Effector memory CD4-positive, alpha-beta T cell (primary cell): ENCODE data around the gene LDLRAD3.

Experiments used
- DNase-seq, 3 donors: peaks; one replicate each; pipeline ENCODE4 v3.0.0-alpha.2; 2020
- H3K27ac ChIP-seq: 2 replicates; pipeline ENCODE4 v1.7.0; 2013; ENCODE audit warnings: mild to moderate bottlenecking, low read length, moderate library complexity; ENCODE audit not compliant: insufficient read depth, poor library complexity, severe bottlenecking
- H3K27me3 ChIP-seq: replicated peaks from 2 replicates; pipeline ENCODE4 v1.7.0; 2013; ENCODE audit warnings: mild to moderate bottlenecking, low read length; ENCODE audit not compliant: insufficient read depth, control insufficient read depth, poor library complexity, severe bottlenecking
- H3K36me3 ChIP-seq: 2 replicates; pipeline ENCODE4 v1.7.0; 2013; ENCODE audit warnings: mild to moderate bottlenecking, low read length, moderate library complexity; ENCODE audit not compliant: control insufficient read depth, insufficient read depth
- H3K4me1 ChIP-seq: 2 replicates; pipeline ENCODE4 v1.7.0; 2013; ENCODE audit warnings: low read length, mild to moderate bottlenecking; ENCODE audit not compliant: control insufficient read depth, insufficient read depth, poor library complexity, severe bottlenecking
- H3K4me3 ChIP-seq: 2 replicates; pipeline ENCODE4 v1.7.0; 2013; ENCODE audit warnings: low read length, low read depth, mild to moderate bottlenecking; ENCODE audit not compliant: insufficient read depth, poor library complexity, severe bottlenecking
- H3K9me3 ChIP-seq: 2 replicates; pipeline ENCODE4 v1.7.0; 2013; ENCODE audit warnings: mild to moderate bottlenecking, low read length, moderate library complexity; ENCODE audit not compliant: control insufficient read depth

Gene LDLRAD3

DNA sequence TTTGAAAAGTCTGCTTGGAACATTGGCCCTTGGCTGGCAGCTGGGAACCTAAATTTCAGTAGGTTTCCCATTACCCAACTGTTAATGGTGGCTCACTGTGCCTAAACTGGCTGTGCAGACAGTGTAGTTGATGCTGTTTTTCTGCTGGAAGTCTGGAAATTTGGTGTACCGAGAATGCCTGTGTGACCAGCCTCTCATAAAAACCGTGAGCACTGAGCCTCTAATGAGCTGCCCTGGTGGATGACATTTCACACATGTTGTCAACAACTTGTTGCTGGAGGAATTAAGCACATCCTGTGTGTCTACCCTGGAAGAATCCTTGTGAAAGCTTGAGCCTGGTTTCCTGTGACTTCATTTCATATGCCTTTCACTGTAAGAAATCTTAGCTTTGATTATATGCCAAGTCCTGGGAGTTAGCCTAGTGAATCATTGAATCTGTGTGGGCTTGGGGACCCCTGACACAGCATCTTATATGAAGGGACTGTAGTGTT is 131.1 kb downstream of the LDLRAD3 start:
- H3K27me3 ChIP-seq = no peaks in the 10 kb centered on the region
- no peaks in the 10 kb centered on the region for H3K9me3 ChIP-seq
- no peaks in the 10 kb centered on the region for H3K36me3 ChIP-seq
- DNase-seq = no peak
- no peak overlapping the region for H3K4me3 ChIP-seq
- no peak overlapping the region for H3K27ac ChIP-seq
- no peaks in the 10 kb centered on the region for H3K4me1 ChIP-seq

GRCh38 chr11:36077368-36077767 is 133.5 kb downstream of the LDLRAD3 start:
- Histone ChIP-seq H3K36me3 (no peaks in the 10 kb centered on the region), H3K9me3 (no peaks in the 10 kb centered on the region), H3K4me1 (no peaks in the 10 kb centered on the region), H3K27me3 (no peaks in the 10 kb centered on the region), H3K27ac (no peak overlapping the region), H3K4me3 (no peak overlapping the region)
- no peak for DNase-seq

GRCh38 chr11:36077886-36078685 is 134.2 kb downstream of the LDLRAD3 start:
- no peak overlapping the region for H3K4me3 ChIP-seq
- no peaks in the 10 kb centered on the region for H3K9me3 ChIP-seq
- H3K36me3 ChIP-seq = no peaks in the 10 kb centered on the region
- no peaks in the 10 kb centered on the region for H3K4me1 ChIP-seq
- DNase-seq = no peak
- H3K27me3 ChIP-seq = no peaks in the 10 kb centered on the region
- no peak overlapping the region for H3K27ac ChIP-seq

DNA sequence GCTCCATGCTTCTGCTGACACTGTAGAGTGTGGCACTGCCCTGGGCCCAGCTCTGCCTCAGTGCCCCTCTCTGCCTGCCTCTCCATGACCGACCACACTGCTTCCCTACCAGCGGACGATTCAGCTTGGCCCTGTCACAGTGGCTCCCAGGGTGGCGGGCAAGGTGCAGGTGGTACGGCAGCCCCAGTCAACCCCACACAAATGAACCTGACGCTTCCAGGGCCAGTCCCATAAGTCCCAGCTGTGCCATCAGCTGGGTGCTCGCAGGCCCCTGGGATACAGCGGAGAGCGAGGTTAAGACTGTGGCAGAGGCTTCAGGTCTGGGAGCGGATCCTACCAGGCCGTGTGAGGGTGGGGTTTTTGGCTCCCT is 134.8 kb downstream of the LDLRAD3 start:
- DNase-seq = no peak
- Histone ChIP-seq H3K4me1 (no peaks in the 10 kb centered on the region), H3K36me3 (no peaks in the 10 kb centered on the region), H3K27ac (no peak overlapping the region), H3K9me3 (no peaks in the 10 kb centered on the region), H3K27me3 (no peaks in the 10 kb centered on the region), H3K4me3 (no peak overlapping the region)

GRCh38 chr11:36079878-36080675 is 136.2 kb downstream of the LDLRAD3 start:
- Histone ChIP-seq H3K9me3 (no peaks in the 10 kb centered on the region), H3K4me3 (no peak overlapping the region), H3K27ac (no peak overlapping the region)

GRCh38 chr11:36081274-36081945 is 137.5 kb downstream of the LDLRAD3 start:
- Histone ChIP-seq H3K27ac (no peak overlapping the region), H3K4me1 (no peaks in the 10 kb centered on the region)
- no peak for DNase-seq

More at GRCh38 chr11:36079878-36080675, 136.2 kb downstream of the LDLRAD3 start:
- no peaks in the 10 kb centered on the region for H3K4me1 ChIP-seq
- no peaks in the 10 kb centered on the region for H3K36me3 ChIP-seq
- DNase-seq = no peak
- H3K27me3 ChIP-seq = no peaks in the 10 kb centered on the region

DNA sequence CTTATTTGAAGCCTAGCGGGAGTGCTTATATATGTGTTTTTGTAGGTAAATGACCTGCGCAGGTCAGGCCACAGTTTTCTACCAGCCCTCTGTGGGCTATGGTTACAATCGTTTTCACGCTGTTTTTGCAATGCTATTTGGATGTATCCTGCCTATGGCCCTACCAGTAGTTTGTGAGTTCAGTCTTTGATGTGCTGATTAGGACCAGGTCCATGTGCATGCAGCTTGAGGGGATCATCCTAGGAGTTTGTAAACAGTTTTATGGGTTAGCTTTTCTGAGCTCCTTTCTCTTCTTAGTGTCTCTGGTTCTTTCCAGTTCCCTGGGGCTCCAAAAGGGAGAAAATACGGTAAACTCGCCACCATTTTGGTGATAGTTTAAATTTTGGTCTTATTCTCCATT is 142.5 kb downstream of the LDLRAD3 start:
- Histone ChIP-seq H3K9me3 (no peaks in the 10 kb centered on the region), H3K4me1 (no peaks in the 10 kb centered on the region), H3K27me3 (no peaks in the 10 kb centered on the region), H3K27ac (no peak overlapping the region), H3K36me3 (no peaks in the 10 kb centered on the region), H3K4me3 (no peak overlapping the region)
- no peak for DNase-seq

More at GRCh38 chr11:36081274-36081945, 137.5 kb downstream of the LDLRAD3 start:
- H3K9me3 ChIP-seq = no peaks in the 10 kb centered on the region
- H3K27me3 ChIP-seq = no peaks in the 10 kb centered on the region
- no peaks in the 10 kb centered on the region for H3K36me3 ChIP-seq
- H3K4me3 ChIP-seq = no peak overlapping the region

GRCh38 chr11:36088266-36088972 is 144.6 kb downstream of the LDLRAD3 start:
- H3K27me3 ChIP-seq = no peaks in the 10 kb centered on the region
- H3K9me3 ChIP-seq = no peaks in the 10 kb centered on the region
- no peak for DNase-seq
- no peak overlapping the region for H3K27ac ChIP-seq
- H3K4me1 ChIP-seq = no peaks in the 10 kb centered on the region
- no peaks in the 10 kb centered on the region for H3K36me3 ChIP-seq
- no peak overlapping the region for H3K4me3 ChIP-seq

DNA sequence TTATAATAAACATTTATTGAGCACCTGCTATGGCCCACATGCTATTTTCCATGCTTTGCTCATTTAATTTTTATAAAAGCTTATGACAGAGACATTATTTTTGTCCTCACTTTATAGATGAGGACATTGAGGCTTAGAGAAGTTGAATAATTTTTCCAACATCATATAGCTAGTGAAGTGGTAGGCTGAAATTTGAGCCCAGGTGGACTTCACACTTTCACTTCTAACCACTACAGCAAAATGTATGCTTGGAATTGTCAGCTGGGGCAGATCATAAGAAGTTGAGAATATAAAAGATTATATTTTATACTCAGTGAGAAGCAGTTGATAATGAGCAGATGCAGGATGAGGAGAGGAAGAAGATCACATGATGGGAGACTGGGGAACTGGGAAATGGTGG is 146.1 kb downstream of the LDLRAD3 start:
- Histone ChIP-seq H3K4me3 (no peak overlapping the region), H3K9me3 (no peaks in the 10 kb centered on the region), H3K27ac (no peak overlapping the region), H3K4me1 (no peaks in the 10 kb centered on the region), H3K27me3 (no peaks in the 10 kb centered on the region), H3K36me3 (no peaks in the 10 kb centered on the region)
- no peak for DNase-seq
